ENCODE data around the gene DMRTB1.

The DMRTB1 gene

GRCh38 chr1:53511323-53511932, 52.2 kb downstream of the DMRTB1 start:
- DNase-seq, result no peak

DNA sequence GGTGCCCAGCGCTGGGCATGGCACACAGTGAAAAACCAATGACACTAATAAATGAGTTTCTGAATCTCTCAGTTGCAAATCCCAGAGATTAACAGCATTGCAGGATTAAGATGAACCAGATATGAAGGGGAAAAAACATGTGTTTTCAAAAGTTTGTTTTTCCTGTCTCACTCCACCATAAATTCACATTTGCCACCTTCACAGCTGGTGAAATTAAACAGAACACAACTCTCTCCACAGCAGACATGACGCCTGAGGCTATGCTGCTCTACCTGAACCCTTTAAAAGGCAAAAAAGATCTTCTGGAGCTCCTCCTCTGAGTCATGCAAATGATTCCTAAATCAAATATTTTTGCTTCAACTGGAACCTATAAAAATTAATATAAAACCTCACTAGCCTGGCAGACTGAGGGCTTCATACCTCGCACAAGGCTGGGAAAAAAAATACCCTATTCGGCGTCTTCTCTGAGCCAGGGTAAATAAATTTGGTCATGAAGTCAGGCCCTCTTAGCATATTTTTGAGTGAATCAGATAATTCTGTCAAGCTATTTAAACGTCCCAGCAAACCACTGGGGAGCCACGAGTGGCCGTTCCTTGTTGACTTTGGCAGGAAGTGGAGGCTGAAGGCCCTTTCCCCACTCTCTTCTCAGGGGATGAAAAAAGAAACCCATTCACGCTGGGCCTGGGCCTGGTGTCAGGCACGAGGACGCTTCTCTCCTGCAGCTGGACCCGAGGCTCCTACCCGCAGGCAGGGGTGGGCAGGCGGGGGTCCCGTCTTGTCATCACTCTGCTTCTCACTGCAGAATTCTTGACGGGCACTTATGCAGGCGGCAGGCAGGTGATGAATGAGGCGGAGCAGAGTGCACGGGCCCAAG, 53.0 kb downstream of the DMRTB1 start:
- DNase-seq, result peak; percentile 59

DNA sequence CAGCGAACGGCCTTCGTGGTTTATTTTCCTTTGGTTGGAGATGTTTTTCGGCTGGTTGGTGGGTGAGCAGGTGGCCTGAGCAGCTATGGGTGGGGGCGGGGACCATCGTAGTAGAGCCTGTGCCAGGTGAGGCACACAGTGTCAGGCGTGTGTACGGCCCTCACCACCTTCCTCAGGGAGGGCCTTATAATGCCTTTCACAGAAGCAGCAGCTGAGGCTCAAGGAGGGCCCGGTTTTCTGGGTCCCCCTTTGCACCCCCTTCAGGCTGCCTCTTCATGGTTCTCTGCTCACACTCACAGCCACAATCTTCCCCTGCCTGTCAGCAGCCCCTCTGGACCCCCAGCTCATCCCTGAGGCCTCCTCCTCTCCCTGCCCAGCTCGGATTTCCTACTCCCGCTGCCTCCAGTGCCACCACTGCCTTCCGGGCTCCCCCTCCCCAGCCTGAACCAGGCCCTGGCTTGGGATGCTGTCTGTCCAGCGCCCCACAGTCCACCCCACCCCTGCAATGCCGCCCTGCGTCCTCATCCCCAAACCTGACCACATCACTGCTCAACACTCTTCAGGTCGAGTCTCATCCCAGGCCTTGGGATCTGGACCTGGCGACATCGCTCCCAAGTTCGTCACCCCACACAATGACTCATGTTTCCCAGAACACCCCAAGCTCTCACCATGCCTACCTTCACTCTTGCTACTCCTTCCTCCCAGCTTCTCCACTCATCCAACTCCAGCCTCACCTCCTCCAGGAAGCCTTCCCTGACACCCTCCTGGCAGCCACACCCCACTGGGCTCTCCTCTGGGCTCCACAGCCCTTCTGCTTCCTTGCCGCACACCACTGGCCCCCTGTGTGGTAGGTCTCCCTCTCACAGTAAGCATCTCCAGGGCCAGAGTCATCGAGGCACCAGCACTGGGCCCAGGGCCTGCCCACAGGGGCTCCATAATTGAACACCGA, 53.9 kb downstream of the DMRTB1 start:
- no peak for DNase-seq

DNA sequence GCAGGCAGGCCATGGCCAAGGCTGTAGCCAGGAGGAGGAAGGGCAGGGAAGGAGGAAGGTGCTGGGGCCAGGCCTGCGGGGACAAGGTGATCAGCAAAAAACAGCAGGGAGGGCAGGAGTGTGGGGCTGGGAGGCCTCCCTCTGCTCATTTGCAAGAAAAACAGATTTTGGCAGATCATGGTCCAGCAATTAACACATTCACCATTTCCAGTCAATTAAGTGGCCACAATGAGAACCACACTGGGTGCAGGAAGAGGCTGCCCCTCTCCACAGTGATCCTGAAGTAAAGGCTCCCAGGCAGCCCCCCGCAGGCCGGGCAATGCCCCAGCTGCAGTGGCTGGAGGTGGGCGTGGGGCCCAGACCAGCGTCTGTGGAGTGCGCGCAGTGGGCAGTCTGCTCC, 54.6 kb downstream of the DMRTB1 start:
- DNase-seq, result no peak

GRCh38 chr1:53514436-53514835, 55.2 kb downstream of the DMRTB1 start:
- DNase-seq, result no peak

- no peak for DNase-seq
Measured at GRCh38 chr1:53516181-53516580, 57.0 kb downstream of the DMRTB1 start.
